SK-MEL-5 (cell line): ENCODE results near the gene KRTAP4-6. TPM values are rescaled to one million over a fixed set of nuclear protein-coding genes. Genes with fewer than 3 reads are reported as not detected.
"Not testable (repeated sequence)": the region's sequence is repeated elsewhere in the genome, so short reads cannot be mapped to it uniquely, and the experiment has no call there.

Source experiments
- DNase-seq: peaks from one replicate; pipeline ENCODE4 v3.0.0-alpha.2; 2016; ENCODE audit warnings: low read depth, low spot score
- in situ Hi-C: cut with HindIII; loops from 2 replicates; pipeline ENCODE4 v1.10.0; 2016; ENCODE audit warnings: low sequenced_read_pairs, high pct_unique_total_duplicates, low pct_unique_long_range_greater_than_20kb
- polyA plus RNA-seq, 2 experiments: library from polyadenylated mRNA; depleted of rRNA; stranded (reverse); fragments of >200 nt; gene quantifications; 2 replicates each; pipeline ENCODE4 v1.2.3, GENCODE V29; 2015
- total RNA-seq: library from RNA; depleted of rRNA; stranded (reverse); fragments of >200 nt; shearing (Covaris generic); gene quantifications from 2 replicates; pipeline ENCODE4 v1.2.3, GENCODE V29; 2014; rRNA removed

KRTAP4-6 gene
- not detected in 2 replicates for total RNA-seq
- polyA plus RNA-seq (2015; cell fraction: cytosol; rRNA removed) = not detected in 2 replicates
- not detected in 2 replicates for polyA plus RNA-seq (2015; cell fraction: nucleus; rRNA removed)

GRCh38 chr17:41140360-41141131 is at the start of gene KRTAP4-6:
Gene KRTAP4-6 (minus strand): TSS chr17:41140544. CDS start chr17:41140487, 57 bp downstream.
- DNase-seq = no peak
- in situ Hi-C loops = no loop called here

- in situ Hi-C loops, DNase-seq: not testable (repeated sequence)
Measured at GRCh38 chr17:41189837-41190318, 49.5 kb upstream of the KRTAP4-6 start, which contains the start of gene KRTAP9-1. Gene KRTAP9-1 (plus strand): TSS chr17:41189887. CDS start chr17:41189887, 0 bp downstream.

- DNase-seq = no peak
- in situ Hi-C loops = no loop called here
Measured at GRCh38 chr17:41186872-41187271, 46.5 kb upstream of the KRTAP4-6 start.

- no peak for DNase-seq
- in situ Hi-C loops = no loop called here
Measured at GRCh38 chr17:41185001-41185400, 44.7 kb upstream of the KRTAP4-6 start.

- in situ Hi-C loops = no loop called here
Measured at GRCh38 chr17:41184480-41184961, 44.2 kb upstream of the KRTAP4-6 start, which contains the start of gene KRTAP4-1. Gene KRTAP4-1 (minus strand): TSS chr17:41184911. CDS start chr17:41184854, 57 bp downstream.

GRCh38 chr17:41178843-41179616 is 38.7 kb upstream of the KRTAP4-6 start:
- DNase-seq = no peak
- in situ Hi-C loops = no loop called here

More at GRCh38 chr17:41184480-41184961, 44.2 kb upstream of the KRTAP4-6 start, which contains the start of gene KRTAP4-1:
- no peak for DNase-seq

GRCh38 chr17:41178341-41178740 is 38.0 kb upstream of the KRTAP4-6 start:
- no peak for DNase-seq
- in situ Hi-C loops = no loop called here

- no peak for DNase-seq
- in situ Hi-C loops = no loop called here
Measured at GRCh38 chr17:41177727-41178271, 37.5 kb upstream of the KRTAP4-6 start, which contains the start of gene KRTAP4-2. Gene KRTAP4-2 (minus strand): TSS chr17:41178221. CDS start chr17:41178164, 57 bp downstream.

GRCh38 chr17:41176744-41177387 is 36.5 kb upstream of the KRTAP4-6 start:
- no peak for DNase-seq

GRCh38 chr17:41171886-41172285 is 31.5 kb upstream of the KRTAP4-6 start:
- in situ Hi-C loops = no loop called here
- no peak for DNase-seq

More at GRCh38 chr17:41176744-41177387, 36.5 kb upstream of the KRTAP4-6 start:
- in situ Hi-C loops = no loop called here

- DNase-seq = no peak
- in situ Hi-C loops = no loop called here
Measured at GRCh38 chr17:41168121-41168520, 27.8 kb upstream of the KRTAP4-6 start, which contains the start of gene KRTAP4-3. Gene KRTAP4-3 (minus strand): TSS chr17:41168221. CDS start chr17:41168172, 49 bp downstream.

GRCh38 chr17:41167561-41167960 is 27.2 kb upstream of the KRTAP4-6 start:
- no peak for DNase-seq
- in situ Hi-C loops = no loop called here

- in situ Hi-C loops = no loop called here
- no peak for DNase-seq
Measured at GRCh38 chr17:41163828-41164227, 23.5 kb upstream of the KRTAP4-6 start.

GRCh38 chr17:41160648-41161047 is 20.3 kb upstream of the KRTAP4-6 start, which contains the start of gene KRTAP4-4:
Gene KRTAP4-4 (minus strand): TSS chr17:41160748. CDS start chr17:41160691, 57 bp downstream.
- in situ Hi-C loops = no loop called here
- no peak for DNase-seq

GRCh38 chr17:41160190-41160589 is 19.8 kb upstream of the KRTAP4-6 start:
- in situ Hi-C loops, DNase-seq: not testable (repeated sequence)

GRCh38 chr17:41153856-41154255 is 13.5 kb upstream of the KRTAP4-6 start:
- in situ Hi-C loops = no loop called here
- DNase-seq = no peak

- no peak for DNase-seq
- in situ Hi-C loops = no loop called here
Measured at GRCh38 chr17:41151525-41151924, 11.2 kb upstream of the KRTAP4-6 start.
